ENCODE results near the gene MDM1. TPM values are rescaled to one million over a fixed set of nuclear protein-coding genes. Genes with fewer than 3 reads are reported as not detected.

Gene MDM1
- total RNA-seq, 1 experiment from 2014 or later, result 10.0 TPM

DNA sequence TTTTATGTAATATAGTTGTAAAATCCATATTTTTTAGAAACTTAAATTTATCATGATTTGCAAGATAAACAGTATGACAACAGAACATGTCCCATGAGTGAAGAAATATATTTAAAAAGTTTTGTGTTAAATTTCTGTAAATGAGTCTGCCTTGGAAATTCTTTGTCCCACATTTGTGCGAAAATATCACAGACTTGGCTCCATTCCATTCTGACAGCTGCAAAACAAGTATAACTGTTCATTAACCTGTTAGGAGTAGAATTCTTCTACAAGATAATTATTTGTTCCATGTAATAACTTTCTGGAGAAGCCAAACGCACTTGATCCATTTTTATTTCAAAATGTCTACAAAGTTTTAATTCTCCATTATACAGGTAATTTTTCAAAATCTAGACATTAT lies 37.9 kb downstream of the MDM1 start:
- H3K27ac ChIP-seq (ENCODE audit: low read depth, low read length), result no peak overlapping the region
- no peaks in the 10 kb centered on the region for H3K9me3 ChIP-seq (ENCODE audit: control insufficient read depth in 1 of 2, insufficient read depth in 1 of 2, low read depth in 1 of 2, low read length in 2 of 2)
- BruUV-seq (replicated peaks), result no TSS peak
- H3K9ac ChIP-seq (ENCODE audit: low read length), result no peak overlapping the region
- ChIA-PET POLR2A (no interaction called here), RAD21 (ENCODE audit: low non-redundant PET in 1 of 2, low total read pairs in 2 of 2, uncharacterized antibody in 2 of 2, unreplicated experiment in 2 of 2) (no interaction called here), CTCF (no interaction called here)
- no peak overlapping the region for H3K4me3 ChIP-seq (replicated peaks in 1 of 2; ENCODE audit: low read depth in 1 of 2, low read length in 2 of 2)
- DNase-seq (ENCODE audit: low read depth, low spot score), result no peak
- no peaks in the 10 kb centered on the region for H3K4me1 ChIP-seq (ENCODE audit: control insufficient read depth in 1 of 2, insufficient read depth in 2 of 2, low read length in 2 of 2)
- no peak for ATAC-seq
- no peak overlapping the region for H3K4me2 ChIP-seq (ENCODE audit: low read length)
- intact Hi-C loops (cut with micrococcal nuclease), result no loop called here
- H2AFZ ChIP-seq (ENCODE audit: low read depth, low read length, poor library complexity, severe bottlenecking), result no peak overlapping the region
- H3K36me3 ChIP-seq (ENCODE audit: control insufficient read depth in 1 of 2, insufficient read depth in 2 of 2, low read length in 2 of 2), result no peaks in the 10 kb centered on the region; a peak in 1 of 4 replicates
- H3K27me3 ChIP-seq (ENCODE audit: insufficient read depth, low read length), result no peaks in the 10 kb centered on the region
- no peak for TF ChIP-seq CBX3 (IDR thresholded peaks at IDR 0.05; ENCODE audit: low read depth)
- TF ChIP-seq SIN3A (IDR thresholded peaks at IDR 0.05; ENCODE audit: low read depth), result no peak
- no peaks in the 10 kb centered on the region for H4K20me1 ChIP-seq (ENCODE audit: insufficient read depth)
- no peaks in the 10 kb centered on the region for H3K79me2 ChIP-seq (ENCODE audit: insufficient read depth, low read length)
- no peaks in the 10 kb centered on the region for H3K9me2 ChIP-seq (ENCODE audit: insufficient read depth)

DNA sequence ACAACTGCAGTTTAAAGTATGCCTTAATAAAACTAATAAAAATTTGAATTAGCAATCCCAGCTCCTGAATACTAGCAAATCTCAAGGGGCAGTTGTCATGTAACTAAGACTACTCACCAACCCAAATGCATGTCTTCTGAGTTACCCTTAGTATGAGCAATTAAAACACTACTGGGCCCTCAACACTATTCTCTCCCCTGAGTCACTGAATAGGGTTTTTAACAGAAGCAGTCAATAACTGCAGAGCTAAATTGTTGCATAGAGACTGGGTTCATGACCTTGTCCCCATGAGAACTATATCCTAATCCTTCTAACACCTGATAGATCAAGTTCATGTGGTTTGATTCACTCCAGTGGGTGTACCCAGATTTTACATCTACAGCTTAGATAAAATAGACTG lies 38.8 kb downstream of the MDM1 start:
- H3K9ac ChIP-seq (ENCODE audit: low read length), result no peak overlapping the region
- H3K79me2 ChIP-seq (ENCODE audit: insufficient read depth, low read length), result no peaks in the 10 kb centered on the region
- BruUV-seq (replicated peaks), result no TSS peak
- ChIA-PET RAD21 (ENCODE audit: low non-redundant PET in 1 of 2, low total read pairs in 2 of 2, uncharacterized antibody in 2 of 2, unreplicated experiment in 2 of 2) (no interaction called here), CTCF (interaction anchor here (1.3 kb wide), 1 partner anchor 24 kb away, joined by 3 read pairs; no protein-coding TSS in a partner anchor), POLR2A (no interaction called here)
- DNase-seq (ENCODE audit: low read depth, low spot score) (no peak), ATAC-seq (no peak)
- no peak overlapping the region for H3K27ac ChIP-seq (ENCODE audit: low read depth, low read length)
- intact Hi-C loops (cut with micrococcal nuclease), result no loop called here
- H4K20me1 ChIP-seq (ENCODE audit: insufficient read depth), result no peaks in the 10 kb centered on the region
- no peaks in the 10 kb centered on the region for H3K4me1 ChIP-seq (ENCODE audit: control insufficient read depth in 1 of 2, insufficient read depth in 2 of 2, low read length in 2 of 2)
- no peaks in the 10 kb centered on the region for H3K27me3 ChIP-seq (ENCODE audit: insufficient read depth, low read length)
- no peak overlapping the region for H3K4me3 ChIP-seq (replicated peaks in 1 of 2; ENCODE audit: low read depth in 1 of 2, low read length in 2 of 2)
- H3K9me3 ChIP-seq (ENCODE audit: control insufficient read depth in 1 of 2, insufficient read depth in 1 of 2, low read depth in 1 of 2, low read length in 2 of 2), result no peaks in the 10 kb centered on the region
- H2AFZ ChIP-seq (ENCODE audit: low read depth, low read length, poor library complexity, severe bottlenecking), result no peak overlapping the region
- H3K9me2 ChIP-seq (ENCODE audit: insufficient read depth), result no peaks in the 10 kb centered on the region
- TF ChIP-seq, protein P1, sequence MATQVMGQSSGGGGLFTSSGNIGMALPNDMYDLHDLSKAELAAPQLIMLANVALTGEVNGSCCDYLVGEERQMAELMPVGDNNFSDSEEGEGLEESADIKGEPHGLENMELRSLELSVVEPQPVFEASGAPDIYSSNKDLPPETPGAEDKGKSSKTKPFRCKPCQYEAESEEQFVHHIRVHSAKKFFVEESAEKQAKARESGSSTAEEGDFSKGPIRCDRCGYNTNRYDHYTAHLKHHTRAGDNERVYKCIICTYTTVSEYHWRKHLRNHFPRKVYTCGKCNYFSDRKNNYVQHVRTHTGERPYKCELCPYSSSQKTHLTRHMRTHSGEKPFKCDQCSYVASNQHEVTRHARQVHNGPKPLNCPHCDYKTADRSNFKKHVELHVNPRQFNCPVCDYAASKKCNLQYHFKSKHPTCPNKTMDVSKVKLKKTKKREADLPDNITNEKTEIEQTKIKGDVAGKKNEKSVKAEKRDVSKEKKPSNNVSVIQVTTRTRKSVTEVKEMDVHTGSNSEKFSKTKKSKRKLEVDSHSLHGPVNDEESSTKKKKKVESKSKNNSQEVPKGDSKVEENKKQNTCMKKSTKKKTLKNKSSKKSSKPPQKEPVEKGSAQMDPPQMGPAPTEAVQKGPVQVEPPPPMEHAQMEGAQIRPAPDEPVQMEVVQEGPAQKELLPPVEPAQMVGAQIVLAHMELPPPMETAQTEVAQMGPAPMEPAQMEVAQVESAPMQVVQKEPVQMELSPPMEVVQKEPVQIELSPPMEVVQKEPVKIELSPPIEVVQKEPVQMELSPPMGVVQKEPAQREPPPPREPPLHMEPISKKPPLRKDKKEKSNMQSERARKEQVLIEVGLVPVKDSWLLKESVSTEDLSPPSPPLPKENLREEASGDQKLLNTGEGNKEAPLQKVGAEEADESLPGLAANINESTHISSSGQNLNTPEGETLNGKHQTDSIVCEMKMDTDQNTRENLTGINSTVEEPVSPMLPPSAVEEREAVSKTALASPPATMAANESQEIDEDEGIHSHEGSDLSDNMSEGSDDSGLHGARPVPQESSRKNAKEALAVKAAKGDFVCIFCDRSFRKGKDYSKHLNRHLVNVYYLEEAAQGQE (IDR thresholded peaks at IDR 0.05; ENCODE audit: low read depth), result no peak
- H3K4me2 ChIP-seq (ENCODE audit: low read length), result no peak overlapping the region
- no peaks in the 10 kb centered on the region; a peak in 1 of 4 replicates for H3K36me3 ChIP-seq (ENCODE audit: control insufficient read depth in 1 of 2, insufficient read depth in 2 of 2, low read length in 2 of 2)
